HUES48 (cell line): ENCODE results near the gene NKG7.

Experiments
- H3K27ac ChIP-seq: one replicate; pipeline ENCODE4 v1.7.0; 2013; ENCODE audit warnings: low read depth, low read length, inconsistent platforms
- H3K27me3 ChIP-seq: 2 replicates; pipeline ENCODE4 v1.6.1; 2013; ENCODE audit warnings: mild to moderate bottlenecking, low read length; ENCODE audit not compliant: control insufficient read depth, insufficient read depth
- H3K36me3 ChIP-seq: 2 replicates; pipeline ENCODE4 v1.6.1; 2013; ENCODE audit warnings: low read length; ENCODE audit not compliant: control insufficient read depth, insufficient read depth
- H3K4me1 ChIP-seq: 2 replicates; pipeline ENCODE4 v1.6.1; 2013; ENCODE audit warnings: mild to moderate bottlenecking, low read length; ENCODE audit not compliant: control insufficient read depth, insufficient read depth
- H3K4me3 ChIP-seq: 2 replicates; pipeline ENCODE4 v1.5.1; 2013; ENCODE audit warnings: mild to moderate bottlenecking, low read depth, low read length
- H3K9ac ChIP-seq: 2 replicates; pipeline ENCODE4 v1.6.1; 2013; ENCODE audit warnings: mild to moderate bottlenecking, low read depth, low read length, moderate library complexity
- H3K9me3 ChIP-seq: 2 replicates; pipeline ENCODE4 v1.6.1; 2013; ENCODE audit warnings: low read length; ENCODE audit not compliant: control insufficient read depth, insufficient read depth

The NKG7 gene

DNA sequence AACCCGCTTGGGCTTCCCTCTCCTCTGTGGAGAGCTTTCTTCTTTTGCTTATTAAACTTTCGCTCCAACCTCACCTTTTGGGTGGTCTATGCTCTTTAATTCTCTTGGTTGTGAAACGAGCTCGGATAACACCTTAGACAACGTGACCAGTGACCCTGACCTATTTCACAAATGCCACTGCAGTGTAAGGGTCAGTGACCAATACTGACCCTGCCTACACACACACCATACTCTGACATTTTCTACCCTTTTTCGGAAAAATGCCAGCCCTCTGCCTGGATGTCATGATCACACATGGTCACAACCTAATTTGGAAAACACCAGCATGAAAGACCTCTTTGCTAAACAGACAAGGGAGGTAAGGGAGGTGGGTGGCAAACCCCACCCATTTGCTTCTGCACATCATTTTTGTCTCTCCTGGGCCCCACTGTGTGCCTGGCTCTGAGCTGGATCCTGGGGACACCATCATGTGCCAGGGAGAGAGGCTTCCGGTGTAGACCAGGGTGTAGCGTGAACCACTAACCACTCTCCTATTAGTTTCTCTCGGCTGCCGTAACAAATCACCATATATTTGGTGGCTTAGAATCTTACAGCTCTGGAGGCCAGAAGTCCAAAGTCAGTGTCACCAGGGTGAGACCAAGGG is 16.2 kb downstream of the NKG7 start:
- peaks cover under 1% of the 10 kb centered on the region; the same call in 1 of the 2 replicates for H3K36me3 ChIP-seq
- H3K4me3 ChIP-seq = no peak overlapping the region
- H3K4me1 ChIP-seq = peaks cover 10% of the 10 kb centered on the region
- no peaks in the 10 kb centered on the region for H3K9me3 ChIP-seq
- H3K9ac ChIP-seq = no peak overlapping the region
- H3K27ac ChIP-seq = no peak overlapping the region
- H3K27me3 ChIP-seq = no peaks in the 10 kb centered on the region

DNA sequence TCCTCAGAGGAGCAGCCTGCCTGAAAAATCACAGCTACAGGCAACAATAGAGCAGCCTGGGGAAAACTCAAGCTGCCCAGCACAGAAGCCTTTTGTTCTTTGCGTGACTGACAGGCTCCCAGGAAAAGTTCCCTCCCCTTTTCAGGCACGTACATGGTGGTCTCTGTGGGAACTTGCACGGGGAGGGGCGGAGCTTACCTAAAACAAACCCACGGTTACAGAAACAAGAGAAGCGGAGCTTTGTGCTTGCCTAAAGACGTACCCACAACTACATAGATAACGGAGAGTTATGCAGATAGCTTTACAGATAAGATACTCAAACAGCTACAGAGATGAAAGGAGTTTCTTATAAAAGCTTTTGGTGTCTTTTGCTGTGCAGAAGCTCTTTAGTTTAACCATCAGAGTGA is 17.7 kb downstream of the NKG7 start:
- Histone ChIP-seq H3K27ac (peak overlapping the region; percentile 83), H3K36me3 (peaks cover 8% of the 10 kb centered on the region), H3K27me3 (no peaks in the 10 kb centered on the region), H3K4me1 (peaks cover 10% of the 10 kb centered on the region), H3K9me3 (no peaks in the 10 kb centered on the region), H3K4me3 (no peak overlapping the region), H3K9ac (no peak overlapping the region)

GRCh38 chr19:51354103-51354741 is 18.2 kb downstream of the NKG7 start:
- Histone ChIP-seq H3K36me3 (peaks cover 8% of the 10 kb centered on the region), H3K9me3 (no peaks in the 10 kb centered on the region), H3K4me1 (peaks cover 10% of the 10 kb centered on the region), H3K4me3 (no peak overlapping the region), H3K27ac (peak overlapping the region; percentile 83), H3K27me3 (no peaks in the 10 kb centered on the region), H3K9ac (no peak overlapping the region)

GRCh38 chr19:51352783-51353360 is 19.6 kb downstream of the NKG7 start:
- Histone ChIP-seq H3K9me3 (no peaks in the 10 kb centered on the region), H3K4me1 (peaks cover 10% of the 10 kb centered on the region), H3K27ac (no peak overlapping the region), H3K36me3 (peaks cover 8% of the 10 kb centered on the region), H3K27me3 (no peaks in the 10 kb centered on the region), H3K9ac (no peak overlapping the region), H3K4me3 (no peak overlapping the region)

DNA sequence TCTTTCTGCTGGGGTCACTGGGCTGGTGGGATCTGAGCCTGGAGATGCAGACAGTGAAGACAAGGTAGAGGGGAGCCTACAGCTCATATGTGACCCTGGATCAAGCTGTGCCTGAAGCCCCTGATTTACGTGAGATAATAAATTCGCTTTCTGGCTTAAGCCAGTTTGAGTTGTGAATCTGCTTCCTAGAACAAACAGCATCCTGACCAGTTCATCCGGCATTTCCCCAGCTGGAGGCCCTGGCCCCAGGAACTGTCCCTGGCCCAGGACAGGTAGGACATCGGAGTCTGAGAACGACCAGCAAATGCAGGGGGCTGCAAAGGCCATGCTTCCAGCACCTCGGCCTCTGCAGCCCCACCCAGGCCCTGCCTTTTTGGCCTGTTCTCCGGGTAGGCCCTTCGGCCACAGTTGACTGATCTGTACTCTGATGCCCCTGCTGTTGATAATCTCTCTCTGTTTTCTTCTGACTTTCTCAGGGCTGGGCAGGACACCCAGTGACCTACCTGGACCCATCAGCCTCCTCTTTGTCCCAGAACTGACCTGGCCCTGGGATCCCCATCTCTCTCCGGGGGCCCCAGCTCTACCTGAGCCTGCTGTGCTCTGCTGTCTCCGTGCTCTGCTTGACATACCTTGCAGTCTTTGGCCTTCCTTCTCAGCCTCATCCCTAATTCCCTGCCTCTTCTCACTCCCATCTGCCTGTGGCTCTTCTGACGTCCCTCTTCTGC is 21.0 kb downstream of the NKG7 start:
- no peak overlapping the region for H3K9ac ChIP-seq
- no peaks in the 10 kb centered on the region for H3K27me3 ChIP-seq
- peaks cover 10% of the 10 kb centered on the region for H3K4me1 ChIP-seq
- H3K36me3 ChIP-seq = peaks cover 8% of the 10 kb centered on the region
- no peaks in the 10 kb centered on the region for H3K9me3 ChIP-seq
- no peak overlapping the region for H3K27ac ChIP-seq
- no peak overlapping the region for H3K4me3 ChIP-seq

- Histone ChIP-seq H3K4me3 (no peak overlapping the region), H3K9ac (no peak overlapping the region), H3K27me3 (no peaks in the 10 kb centered on the region), H3K36me3 (peaks cover 16% of the 10 kb centered on the region), H3K9me3 (no peaks in the 10 kb centered on the region), H3K27ac (no peak overlapping the region), H3K4me1 (peaks cover 5% of the 10 kb centered on the region)
These were observed 25.1 kb downstream of the NKG7 start for GRCh38 chr19:51347209-51347928.

DNA sequence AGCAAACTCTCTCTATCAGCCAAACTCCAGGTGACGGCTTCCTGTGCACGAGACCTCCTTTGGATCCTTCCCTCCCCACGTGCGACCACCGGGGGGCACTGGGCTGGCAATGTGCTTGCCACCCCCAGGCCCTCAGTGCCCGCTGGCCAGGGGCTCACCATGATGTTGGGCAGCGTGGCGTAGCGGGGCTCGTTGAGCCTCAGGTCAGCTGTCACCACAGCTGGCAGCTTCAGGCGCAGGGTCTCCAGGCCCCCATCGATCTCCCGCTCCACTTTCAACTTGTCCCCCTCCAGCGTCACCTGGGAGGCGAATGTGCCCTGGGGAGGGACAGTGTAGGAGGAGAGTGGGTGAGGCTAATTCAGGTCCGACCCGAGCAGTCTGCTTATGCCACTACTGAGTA is 25.7 kb downstream of the NKG7 start:
- H3K27ac ChIP-seq = no peak overlapping the region
- no peak overlapping the region for H3K4me3 ChIP-seq
- H3K9me3 ChIP-seq = no peaks in the 10 kb centered on the region
- H3K9ac ChIP-seq = no peak overlapping the region
- H3K36me3 ChIP-seq = peaks cover 16% of the 10 kb centered on the region
- H3K4me1 ChIP-seq = peaks cover 11% of the 10 kb centered on the region
- peaks cover 4% of the 10 kb centered on the region for H3K27me3 ChIP-seq

DNA sequence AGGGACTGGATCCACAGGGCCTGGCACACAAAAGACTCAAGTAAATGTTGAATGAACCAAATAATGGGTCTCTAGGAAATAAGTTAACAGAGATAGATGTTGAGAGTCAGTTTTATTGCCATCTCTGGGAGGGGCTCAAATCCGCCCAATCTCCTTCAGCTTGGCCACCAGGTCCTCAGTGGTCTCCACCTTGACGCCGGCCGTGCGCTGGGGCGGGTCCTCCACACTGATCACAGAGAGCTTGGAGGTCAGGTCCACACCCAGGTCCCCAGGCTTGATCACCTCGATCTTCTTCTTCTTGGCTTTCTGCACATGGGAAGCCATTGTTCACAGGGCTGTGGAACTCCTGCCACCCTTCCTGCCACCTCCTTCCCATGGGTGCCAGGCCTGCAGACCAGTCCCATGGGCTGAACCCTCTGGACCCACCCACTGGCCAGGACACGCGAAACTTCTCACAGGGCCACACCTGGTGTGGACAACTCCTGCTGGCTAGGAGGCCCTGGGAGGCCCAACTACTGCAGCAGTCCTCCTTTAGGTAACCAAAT is 27.3 kb downstream of the NKG7 start:
- peaks cover 20% of the 10 kb centered on the region for H3K27me3 ChIP-seq
- no peak overlapping the region for H3K4me3 ChIP-seq
- peaks cover 18% of the 10 kb centered on the region for H3K4me1 ChIP-seq
- H3K9ac ChIP-seq = no peak overlapping the region
- peaks cover 8% of the 10 kb centered on the region for H3K36me3 ChIP-seq
- H3K27ac ChIP-seq = no peak overlapping the region
- H3K9me3 ChIP-seq = no peaks in the 10 kb centered on the region

GRCh38 chr19:51342631-51343569 is 29.6 kb downstream of the NKG7 start:
- Histone ChIP-seq H3K27me3 (peaks cover 20% of the 10 kb centered on the region), H3K4me3 (no peak overlapping the region), H3K36me3 (peaks cover 8% of the 10 kb centered on the region), H3K27ac (no peak overlapping the region), H3K4me1 (peaks cover 21% of the 10 kb centered on the region), H3K9ac (no peak overlapping the region), H3K9me3 (no peaks in the 10 kb centered on the region)
